Breast epithelium (tissue), 4 donors: ENCODE data around the gene KSR2. TPM values are rescaled to one million over a fixed set of nuclear protein-coding genes. Genes with fewer than 3 reads are reported as not detected.

ENCODE experiments used
- DNase-seq, 2 donors: peaks; one replicate each; pipeline ENCODE4 v3.0.0-alpha.2; 2019; ENCODE audit warnings: low spot score in 2 of 2
- H3K27ac ChIP-seq, 2 donors: fragments of 200-600 bp; sonication (generic) in 1 of 2; one replicate each; pipeline ENCODE4 v1.5.1; 2016 to 2019; ENCODE audit warnings: mild to moderate bottlenecking in 1 of 2
- H3K27me3 ChIP-seq, 2 donors: fragments of 200-600 bp; sonication (generic) in 1 of 2; one replicate each; pipeline versions ENCODE4 v1.5.1 to v1.6.0; 2017 to 2019; ENCODE audit warnings: control low read depth in 1 of 2, mild to moderate bottlenecking in 1 of 2
- H3K36me3 ChIP-seq: fragments of 200-600 bp; one replicate; pipeline ENCODE4 v1.5.1; 2019
- H3K4me1 ChIP-seq, 2 donors: fragments of 200-600 bp; sonication (generic); one replicate each; pipeline ENCODE4 v1.5.1; 2016 to 2019; ENCODE audit warnings: control low read depth in 1 of 2
- H3K4me3 ChIP-seq, 3 donors: fragments of 200-600 bp; sonication (generic); 1 replicate in 2 of 3; 2 replicates in 1 of 3; pipeline ENCODE4 v1.5.1; 2016 to 2019; ENCODE audit warnings: mild to moderate bottlenecking in 3 of 3, moderate library complexity in 2 of 3
- H3K9me3 ChIP-seq, 2 donors: fragments of 200-600 bp; sonication (generic) in 1 of 2; one replicate each; pipeline ENCODE4 v1.5.1; 2016 to 2019; ENCODE audit warnings: control low read depth in 1 of 2
- CTCF ChIP-seq, 3 donors: fragments of 450-650 bp; IDR thresholded peaks; one replicate each; pipeline ENCODE4 v1.5.1; 2016 to 2017; ENCODE audit warnings: antibody characterized with exemption in 3 of 3, mild to moderate bottlenecking in 3 of 3, moderate library complexity in 3 of 3
- POLR2A ChIP-seq: fragments of 450-650 bp; IDR thresholded peaks from one replicate; pipeline ENCODE4 v1.6.1; 2016; ENCODE audit warnings: antibody characterized with exemption, mild to moderate bottlenecking, moderate library complexity
- POLR2AphosphoS5 ChIP-seq, 3 donors: sonication (generic); formaldehyde crosslinking; IDR thresholded peaks; one replicate each; pipeline ENCODE4 v1.6.1; 2017; ENCODE audit warnings: antibody characterized with exemption in 3 of 3
- intact Hi-C: fragments of 100-400 bp; cut with DNase I; formaldehyde crosslinking; loops from one replicate; pipeline ENCODE4 v1.15.1; 2023; ENCODE audit warnings: low total_unique reads
- total RNA-seq, 3 donors: library from RNA; depleted of rRNA; stranded (reverse); fragments of >200 nt; gene quantifications; one replicate each; pipeline ENCODE4 v1.1.0, GENCODE V29; 2016

The KSR2 gene
- total RNA-seq, 3 donors from 2014 or later, result under 0.01 to 1.9 (median 0.33) TPM

- intact Hi-C loops, result no loop called here
- H3K27me3 ChIP-seq, result no peaks in the 10 kb centered on the region
Measured at GRCh38 chr12:117589021-117589420, 379.8 kb downstream of the KSR2 start.

GRCh38 chr12:117587631-117588287 is 381.0 kb downstream of the KSR2 start:
- peaks cover 0 to 14% of the 10 kb centered on the region in 2 donors for H3K9me3 ChIP-seq
- no peak for TF ChIP-seq POLR2AphosphoS5 (IDR thresholded peaks at IDR 0.05)
- peak in 2 of 3 donors; percentile 73 to 76 for TF ChIP-seq CTCF (IDR thresholded peaks at IDR 0.05)
- H3K36me3 ChIP-seq, result no peaks in the 10 kb centered on the region
- H3K27me3 ChIP-seq, result no peaks in the 10 kb centered on the region
- peak; percentile 31 to 60 for DNase-seq
- no peak overlapping the region for H3K27ac ChIP-seq
- intact Hi-C loops, result no loop called here
- H3K4me1 ChIP-seq, result no peaks in the 10 kb centered on the region
- no peak overlapping the region for H3K4me3 ChIP-seq

More at GRCh38 chr12:117589021-117589420, 379.8 kb downstream of the KSR2 start:
- no peak for DNase-seq
- Histone ChIP-seq H3K4me1 (no peaks in the 10 kb centered on the region), H3K27ac (no peak overlapping the region), H3K36me3 (no peaks in the 10 kb centered on the region), H3K9me3 (peaks cover 0 to 14% of the 10 kb centered on the region in 2 donors), H3K4me3 (no peak overlapping the region)
- TF ChIP-seq POLR2A (no peak), POLR2AphosphoS5 (IDR thresholded peaks at IDR 0.05) (no peak), CTCF (IDR thresholded peaks at IDR 0.05) (no peak)

GRCh38 chr12:117583677-117584225 is 385.0 kb downstream of the KSR2 start:
- no peaks in the 10 kb centered on the region for H3K27me3 ChIP-seq
- TF ChIP-seq POLR2AphosphoS5 (IDR thresholded peaks at IDR 0.05), result no peak
- TF ChIP-seq CTCF (IDR thresholded peaks at IDR 0.05), result no peak
- no peak for TF ChIP-seq POLR2A
- intact Hi-C loops, result no loop called here

GRCh38 chr12:117583092-117583491 is 385.7 kb downstream of the KSR2 start:
- TF ChIP-seq POLR2AphosphoS5 (IDR thresholded peaks at IDR 0.05), result no peak
- TF ChIP-seq POLR2A, result no peak
- no peak for TF ChIP-seq CTCF (IDR thresholded peaks at IDR 0.05)
- H3K4me3 ChIP-seq, result no peak overlapping the region
- intact Hi-C loops, result no loop called here
- no peaks in the 10 kb centered on the region for H3K27me3 ChIP-seq
- H3K9me3 ChIP-seq, result no peaks in the 10 kb centered on the region
- no peak for DNase-seq
- no peaks in the 10 kb centered on the region for H3K36me3 ChIP-seq
- H3K4me1 ChIP-seq, result no peaks in the 10 kb centered on the region
- H3K27ac ChIP-seq, result peak overlapping the region; percentile 41 to 72

More at GRCh38 chr12:117583677-117584225, 385.0 kb downstream of the KSR2 start:
- H3K4me3 ChIP-seq, result peak overlapping the region in 2 of 3 donors; percentile 27 to 44
- no peaks in the 10 kb centered on the region for H3K9me3 ChIP-seq
- peak in 1 of 2 donors; percentile 36 for DNase-seq
- no peaks in the 10 kb centered on the region for H3K4me1 ChIP-seq
- no peaks in the 10 kb centered on the region for H3K36me3 ChIP-seq
- peak overlapping the region; percentile 41 to 72 for H3K27ac ChIP-seq

- H3K27ac ChIP-seq, result peak overlapping the region; percentile 26 to 41
- intact Hi-C loops, result no loop called here
Measured at GRCh38 chr12:117582135-117582784, 386.5 kb downstream of the KSR2 start.

More at GRCh38 chr12:117582135-117582784, 386.5 kb downstream of the KSR2 start:
- TF ChIP-seq POLR2A (no peak), CTCF (IDR thresholded peaks at IDR 0.05) (no peak), POLR2AphosphoS5 (IDR thresholded peaks at IDR 0.05) (no peak)
- Histone ChIP-seq H3K36me3 (no peaks in the 10 kb centered on the region), H3K4me1 (no peaks in the 10 kb centered on the region), H3K27me3 (no peaks in the 10 kb centered on the region), H3K9me3 (no peaks in the 10 kb centered on the region), H3K4me3 (no peak overlapping the region)
- peak in 1 of 2 donors; percentile 77 for DNase-seq
